GM19025 (cell line): ENCODE data around the gene BTBD18.

Experiments used
- ATAC-seq: cut with Tn5 transposase; IDR thresholded peaks from one replicate; pipeline ENCODE4 v1.9.1; 2021; ENCODE audit warnings: mild to moderate bottlenecking, low read depth, moderate library complexity; ENCODE audit not compliant: unreplicated experiment

BTBD18 gene

DNA sequence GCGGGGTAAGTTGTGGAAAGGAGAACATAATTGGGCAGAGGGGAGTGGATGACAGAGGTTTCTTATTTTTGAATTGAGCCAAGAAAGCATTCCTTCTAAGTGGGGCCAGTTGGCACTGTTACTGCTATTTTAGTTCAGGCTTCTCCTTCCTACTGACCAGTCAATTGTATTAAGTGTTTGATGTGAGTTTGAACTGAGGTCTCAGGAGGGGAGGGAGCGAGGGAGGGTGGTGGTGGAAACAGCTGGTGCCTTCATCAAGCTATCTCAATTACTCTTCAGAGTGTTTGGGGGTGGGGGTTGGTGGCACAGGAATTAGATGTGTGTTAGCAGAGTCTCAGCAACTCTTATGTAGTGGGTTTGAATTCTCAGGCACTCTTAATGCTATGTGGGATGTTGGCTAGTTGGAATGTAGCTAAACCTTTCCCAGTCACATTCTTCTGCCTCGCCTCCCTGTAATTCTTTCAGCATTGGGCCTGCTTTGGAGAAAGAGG, 24.5 kb upstream of the BTBD18 start:
- no peak for ATAC-seq

DNA sequence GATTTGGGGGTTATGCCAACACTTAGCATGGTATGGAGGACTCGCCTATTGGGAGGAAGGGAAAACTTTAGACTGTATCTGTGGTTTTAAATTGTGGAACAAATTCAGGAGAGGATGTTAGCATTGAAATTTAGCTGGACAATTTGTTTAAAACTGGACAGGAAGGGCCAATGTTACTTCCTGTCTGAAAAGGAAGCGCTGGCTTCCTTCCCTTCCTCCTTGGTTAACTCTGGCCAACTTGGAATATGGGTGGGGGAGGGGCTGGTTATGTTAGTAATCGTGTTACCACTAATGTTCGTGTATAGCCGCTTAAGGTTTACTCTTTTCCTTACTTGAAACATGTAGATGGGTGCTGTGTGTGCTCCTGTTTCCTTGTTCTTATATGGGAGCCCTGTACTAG, 23.9 kb upstream of the BTBD18 start:
- ATAC-seq = no peak

DNA sequence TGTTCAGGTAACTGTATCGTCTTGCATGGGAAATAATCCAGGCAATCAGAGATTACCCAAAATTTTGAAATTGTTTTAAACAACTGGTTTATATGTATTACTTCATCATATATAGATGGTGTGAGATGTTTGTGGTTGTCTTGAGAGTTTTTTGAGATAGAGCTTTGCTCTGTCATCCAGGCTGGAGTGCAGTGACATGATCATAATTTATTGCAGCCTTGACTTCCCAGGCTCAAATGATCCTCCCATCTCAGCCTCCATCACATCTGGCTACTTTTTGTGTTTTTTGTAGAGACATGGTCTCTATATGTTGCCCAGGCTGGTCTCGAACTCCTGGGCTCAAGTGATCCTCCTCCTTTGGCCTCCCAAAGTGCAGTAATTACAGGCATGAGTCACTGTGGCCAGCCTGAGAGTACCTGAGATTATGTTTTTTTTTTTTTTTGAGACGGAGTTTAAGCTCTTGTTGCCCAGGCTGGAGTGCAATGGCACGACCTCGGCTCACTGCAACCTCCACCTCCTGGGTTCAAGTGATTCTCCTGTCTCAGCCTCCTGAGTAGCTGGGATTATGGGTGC, 21.5 kb upstream of the BTBD18 start:
- no peak for ATAC-seq

DNA sequence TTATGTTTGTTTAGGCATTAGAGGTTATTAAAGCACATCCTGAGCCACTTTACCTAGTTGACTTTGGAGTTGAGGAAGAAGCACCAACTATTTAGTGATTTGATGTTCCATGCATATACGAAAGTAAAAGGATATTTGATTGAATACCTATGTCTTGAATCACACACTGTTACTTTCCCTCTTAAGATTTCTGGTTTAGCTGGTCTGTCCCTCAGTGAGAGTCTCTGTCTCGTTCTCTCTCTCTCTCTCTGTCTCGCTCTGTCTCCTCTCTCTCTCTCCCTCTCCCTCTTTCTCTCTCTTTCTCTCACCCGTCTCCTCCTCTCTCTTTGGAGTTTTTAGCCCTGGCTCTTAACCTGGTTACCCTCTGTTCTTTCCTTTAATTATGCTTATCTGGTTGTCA, 20.9 kb upstream of the BTBD18 start:
- ATAC-seq = no peak

DNA sequence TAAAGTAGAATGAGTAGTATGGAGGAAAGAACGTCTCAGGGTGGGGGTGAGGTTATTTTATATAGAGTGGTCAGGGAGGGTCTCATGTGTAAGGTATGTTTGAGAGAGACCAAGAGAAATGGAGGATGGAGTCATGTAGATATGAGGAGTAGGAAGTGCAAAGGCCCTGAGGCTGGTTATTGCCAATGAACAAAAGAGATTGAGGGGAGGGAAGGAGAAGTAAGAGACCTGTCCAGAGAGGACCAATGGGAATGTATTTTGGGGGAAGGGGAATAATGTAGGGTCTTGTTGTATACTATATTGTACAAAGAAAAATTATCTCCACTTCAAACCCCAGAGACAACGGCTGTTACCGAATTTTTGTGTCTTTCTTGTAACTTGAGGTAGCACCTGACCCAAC, 19.7 kb upstream of the BTBD18 start:
- no peak for ATAC-seq

DNA sequence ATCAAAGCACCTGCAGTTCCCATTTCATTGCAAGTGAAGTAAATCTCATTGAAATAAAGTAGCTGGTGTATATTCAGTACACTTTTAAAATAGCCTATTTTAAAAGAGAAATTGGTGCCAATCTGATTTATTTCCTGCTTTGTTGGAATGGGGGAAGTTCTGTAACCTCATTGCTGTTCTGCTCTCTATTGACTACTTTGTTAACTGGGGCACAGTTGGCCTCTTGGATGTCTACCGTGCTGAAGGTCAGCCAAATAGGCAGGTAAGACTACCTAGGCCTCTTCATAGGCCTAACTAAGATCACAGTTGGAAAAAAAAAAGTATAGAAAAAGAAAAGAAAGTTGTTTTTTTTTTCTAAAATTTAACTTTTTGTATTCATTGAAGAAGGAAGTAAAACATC, 19.2 kb upstream of the BTBD18 start:
- no peak for ATAC-seq

DNA sequence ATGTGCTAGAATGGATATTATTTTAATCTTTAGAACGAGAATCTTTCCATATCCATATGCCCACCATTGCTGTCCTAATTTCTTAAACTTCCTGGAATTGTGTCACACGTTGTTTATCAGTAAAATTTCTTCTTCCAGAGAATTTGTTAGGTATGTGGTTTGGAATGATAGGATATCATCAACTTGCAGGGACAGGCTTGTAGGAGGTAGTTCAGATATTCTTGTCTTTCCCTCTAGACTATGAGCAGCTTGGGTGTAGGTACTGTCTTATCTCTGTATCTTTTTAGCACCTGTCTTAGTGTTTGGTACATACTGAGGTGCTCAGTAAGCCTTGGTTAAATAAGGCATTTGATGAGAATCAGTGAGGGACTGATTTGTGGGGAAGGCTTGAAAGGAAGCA, 13.4 kb upstream of the BTBD18 start:
- ATAC-seq = no peak

DNA sequence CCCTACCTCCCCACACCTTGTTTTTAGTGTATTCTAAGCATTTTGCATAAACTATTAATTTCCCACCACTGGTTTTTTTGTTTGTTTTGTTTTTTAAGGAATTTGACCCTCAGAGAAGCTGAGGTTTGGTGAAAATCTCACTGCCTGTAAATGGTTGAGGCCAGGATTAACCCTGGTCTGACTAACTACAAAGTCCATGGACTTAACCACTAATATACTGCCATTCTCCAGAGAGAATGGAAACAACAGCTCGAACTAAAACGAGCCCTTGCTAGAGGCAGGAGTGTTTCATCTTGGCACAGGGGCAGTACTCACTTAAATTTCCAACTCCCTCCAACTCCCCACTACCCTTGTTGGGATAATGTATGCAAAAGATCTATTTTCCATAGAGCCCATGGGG, 12.9 kb upstream of the BTBD18 start:
- no peak for ATAC-seq

DNA sequence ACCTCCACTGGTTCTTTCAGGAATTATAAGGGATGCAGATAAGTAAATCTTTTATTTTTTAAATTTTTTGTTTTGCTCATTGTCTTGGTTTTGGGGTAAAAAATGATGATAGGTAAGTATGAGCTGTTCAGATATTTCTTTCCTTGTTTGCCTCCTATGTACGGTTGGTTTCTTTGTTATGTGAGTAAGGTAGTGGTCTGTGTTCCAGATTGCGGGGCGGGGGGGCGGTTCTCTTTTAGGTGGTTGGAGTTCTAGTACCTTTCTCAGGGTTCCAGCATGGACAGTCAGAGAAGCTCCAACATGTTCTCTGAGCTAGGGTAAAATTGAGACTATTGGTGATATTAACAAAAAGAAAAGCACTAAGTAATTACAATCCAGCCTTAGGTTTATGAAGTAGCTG, 12.4 kb upstream of the BTBD18 start:
- no peak for ATAC-seq

DNA sequence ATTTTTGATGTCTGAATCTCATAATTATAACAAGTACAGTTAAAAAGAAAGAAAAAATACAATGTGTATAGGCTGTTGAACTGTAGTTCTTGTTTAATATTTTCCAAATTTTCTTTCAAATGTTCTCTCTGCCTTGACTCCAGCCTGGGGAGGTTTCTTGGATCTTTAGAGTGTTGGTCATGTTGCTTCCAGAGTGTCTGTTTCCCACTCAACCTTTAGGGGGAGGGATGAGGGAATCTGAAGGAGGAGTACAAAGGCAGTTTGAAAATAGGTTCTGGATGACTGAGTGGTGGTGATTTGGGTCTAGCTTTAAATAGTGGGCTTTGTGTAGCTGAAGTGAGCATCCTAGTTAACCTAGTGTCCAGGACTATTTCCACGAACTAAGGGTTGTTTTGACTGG, 11.9 kb upstream of the BTBD18 start:
- ATAC-seq = no peak

DNA sequence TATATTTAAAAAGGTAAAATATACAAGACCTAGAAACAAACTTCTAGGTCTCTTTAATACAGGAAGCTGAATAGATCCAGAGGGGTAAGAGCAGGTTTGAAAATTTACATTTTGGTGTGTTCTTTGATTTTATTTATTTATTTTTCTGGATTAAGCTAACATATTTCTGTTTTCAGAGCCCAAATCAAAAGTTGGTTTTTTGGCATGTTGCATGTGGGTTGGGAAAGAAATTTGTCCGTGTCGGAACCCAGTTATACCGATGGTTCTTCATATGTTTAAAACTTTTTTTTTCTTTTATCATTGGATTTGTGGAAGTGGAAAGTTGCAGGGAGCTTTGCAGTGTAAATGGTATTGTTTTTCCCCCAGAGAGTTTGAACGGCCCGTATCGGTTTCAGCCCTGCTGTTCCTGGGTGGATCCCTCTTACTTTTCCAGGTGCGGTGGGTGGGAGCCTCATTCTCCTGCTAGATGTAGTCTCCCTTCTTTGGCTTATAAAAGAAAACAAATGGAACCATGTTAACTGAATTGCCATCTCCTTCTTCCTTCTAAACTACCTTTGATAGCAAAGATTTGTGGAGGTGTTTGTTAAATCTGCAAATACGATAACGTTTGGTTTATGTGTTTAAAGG, 10.7 kb upstream of the BTBD18 start:
- no peak for ATAC-seq

DNA sequence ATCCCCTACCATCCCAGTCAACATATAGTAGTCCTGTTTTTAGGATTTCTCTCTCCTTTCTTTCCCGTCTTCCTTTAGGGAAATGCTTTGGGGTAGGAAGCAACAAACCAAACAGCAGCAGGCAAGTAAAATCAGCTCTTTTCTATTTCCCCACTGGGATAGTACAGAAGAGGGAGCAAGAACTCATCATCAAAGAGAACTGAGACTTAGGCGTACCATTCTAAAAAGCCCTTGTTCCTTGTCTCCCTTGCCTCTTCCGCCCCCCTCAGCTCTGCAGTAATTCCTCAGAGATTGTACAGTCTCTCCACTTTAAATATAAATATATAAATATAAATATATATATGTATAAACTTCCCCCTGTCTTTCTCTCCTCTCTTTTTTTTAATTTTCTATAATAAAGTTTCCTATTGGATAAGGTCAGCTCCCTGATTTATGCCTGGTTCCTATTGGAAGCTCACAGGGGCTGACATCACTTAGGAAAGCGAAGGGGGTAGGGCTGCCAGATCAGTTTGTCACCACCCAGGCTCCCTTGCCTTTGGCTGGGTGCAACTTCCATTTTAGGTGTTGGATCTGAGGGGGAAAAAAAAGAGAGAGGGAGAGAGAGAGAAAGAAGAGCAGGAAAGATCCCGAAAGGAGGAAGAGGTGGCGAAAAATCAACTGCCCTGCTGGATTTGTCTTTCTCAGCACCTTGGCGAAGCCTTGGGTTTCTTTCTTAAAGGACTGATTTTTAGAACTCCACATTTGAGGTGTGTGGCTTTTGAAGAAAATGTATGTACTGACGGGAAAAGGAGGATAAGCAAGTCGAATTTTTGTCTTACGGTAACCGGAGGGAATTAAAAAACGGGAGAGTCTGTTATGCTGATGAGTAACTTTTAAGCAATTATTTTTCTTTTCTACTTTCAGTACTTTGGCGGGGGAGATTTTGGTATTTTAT, 9.9 kb upstream of the BTBD18 start, which contains the start of gene CTNND1:
Gene CTNND1 (plus strand): TSS at position 502 of the 934 bp plus-strand sequence. CDS start 29,677 bp downstream, outside the sequence.
- ATAC-seq = peak; percentile 74

DNA sequence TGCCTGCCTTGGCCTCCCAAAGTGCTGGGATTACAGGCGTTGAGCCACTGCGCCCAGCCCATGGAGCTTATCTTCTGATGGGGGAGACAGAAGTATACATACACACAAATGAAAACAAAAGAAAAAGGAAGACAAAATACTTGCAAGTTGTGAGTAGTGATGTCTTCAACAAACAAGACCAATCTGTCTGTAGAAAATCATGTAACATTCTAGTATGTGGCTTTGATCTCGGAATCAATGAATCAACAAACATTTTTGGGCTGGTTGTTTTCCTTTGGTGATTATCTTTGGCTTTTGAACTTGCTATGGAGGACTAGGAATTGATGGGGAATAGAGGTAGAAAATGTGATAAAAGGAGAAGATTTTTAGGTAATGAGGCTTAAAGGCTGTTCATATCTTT, 6.6 kb upstream of the BTBD18 start:
- no peak for ATAC-seq

DNA sequence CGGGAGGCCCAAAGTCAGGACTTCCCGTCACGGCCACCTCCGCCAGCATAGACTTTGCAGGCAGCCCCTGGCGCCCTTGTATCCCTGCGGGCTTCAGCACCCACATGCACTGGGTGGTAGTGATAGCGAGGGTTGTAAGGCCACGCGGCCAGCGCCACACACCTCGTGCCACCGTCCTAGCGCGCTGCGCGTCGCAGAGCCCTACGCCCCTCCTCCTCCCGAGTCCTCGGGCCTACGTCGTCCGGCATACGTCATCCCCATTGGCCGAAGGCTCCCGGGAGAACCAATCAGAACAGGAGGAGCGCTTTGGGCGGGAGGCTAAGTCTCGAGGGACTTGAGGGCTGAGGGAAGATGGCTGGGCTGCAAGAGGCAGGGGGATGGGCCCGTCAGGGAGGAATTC, 1.3 kb upstream of the BTBD18 start:
- no peak for ATAC-seq

DNA sequence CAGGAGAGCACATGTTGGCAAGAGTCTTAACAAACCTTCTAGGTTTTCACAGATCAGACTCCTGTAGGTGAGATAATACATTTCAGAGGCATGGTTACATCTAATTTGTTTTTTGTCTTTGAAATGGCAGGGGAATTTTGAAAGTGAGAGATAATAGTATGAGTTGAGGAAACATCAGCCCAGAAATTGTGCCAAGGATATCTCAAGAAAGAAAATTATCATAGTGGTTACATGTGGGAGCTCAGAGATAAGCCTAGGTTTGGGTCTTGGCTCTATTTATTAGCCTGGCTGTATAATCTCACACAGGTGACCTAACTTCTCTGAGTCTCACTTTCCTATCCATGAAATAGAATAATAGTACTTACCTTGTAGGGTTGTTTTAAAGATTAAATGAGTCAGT, 443 bp downstream of the BTBD18 start:
- ATAC-seq = no peak

DNA sequence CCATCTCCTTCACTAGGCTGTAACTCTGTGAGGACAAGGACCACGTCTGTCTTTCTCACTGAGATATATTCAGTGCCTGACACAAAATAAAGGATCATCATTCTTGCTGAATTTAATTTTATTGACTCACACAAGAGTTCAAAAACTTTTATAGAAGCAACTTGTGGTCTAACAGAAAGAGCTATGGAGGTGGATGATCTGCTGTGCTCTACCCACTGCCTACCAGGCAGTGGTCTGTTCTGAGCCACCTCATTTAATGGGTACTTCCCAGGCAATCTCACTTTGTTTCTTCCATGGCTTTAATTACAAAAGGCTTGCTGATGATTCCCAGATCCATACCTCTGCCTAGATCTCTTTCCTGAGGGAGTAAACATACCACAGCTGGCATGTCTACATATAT, 4.7 kb downstream of the BTBD18 start:
- no peak for ATAC-seq

DNA sequence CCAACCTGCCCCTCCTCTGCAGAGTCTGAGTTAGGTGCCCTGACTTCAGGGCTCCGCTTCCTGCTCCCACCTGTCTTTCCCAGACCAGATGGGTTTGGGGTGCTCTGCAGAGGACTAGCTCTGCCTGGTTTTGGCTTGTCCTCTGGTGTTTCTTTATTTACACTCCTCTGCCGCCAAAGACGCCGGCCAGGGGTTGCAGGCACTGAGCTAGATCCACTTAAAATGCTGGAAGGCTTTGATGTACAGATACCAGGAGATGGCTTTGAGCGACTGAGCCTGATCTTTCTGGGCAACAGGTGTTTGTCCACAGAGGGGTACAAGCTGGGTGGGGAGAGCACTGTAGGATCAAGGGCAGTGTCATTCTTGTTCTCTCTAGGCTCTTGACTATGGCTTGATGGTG, 6.4 kb downstream of the BTBD18 start:
- no peak for ATAC-seq

DNA sequence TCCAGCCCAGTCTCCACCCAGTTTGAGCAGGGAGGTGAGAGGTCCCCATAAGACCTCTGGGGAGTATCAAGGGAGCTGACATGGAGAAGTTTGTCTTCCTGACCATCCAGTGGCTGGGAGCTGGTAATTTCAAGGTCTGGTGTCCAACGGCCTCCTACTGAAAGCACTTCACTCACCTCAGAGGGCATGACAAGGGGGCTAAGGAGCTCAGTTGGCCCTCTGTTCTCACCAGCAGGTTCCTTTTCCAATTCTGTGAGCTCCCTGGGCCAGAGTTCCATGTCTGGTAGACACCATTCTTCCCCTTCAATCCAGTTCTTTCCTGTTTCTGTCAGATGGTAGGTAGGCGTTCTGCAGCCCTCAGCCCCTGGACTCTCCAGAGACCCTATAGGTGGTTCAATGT, 7.3 kb downstream of the BTBD18 start:
- no peak for ATAC-seq

DNA sequence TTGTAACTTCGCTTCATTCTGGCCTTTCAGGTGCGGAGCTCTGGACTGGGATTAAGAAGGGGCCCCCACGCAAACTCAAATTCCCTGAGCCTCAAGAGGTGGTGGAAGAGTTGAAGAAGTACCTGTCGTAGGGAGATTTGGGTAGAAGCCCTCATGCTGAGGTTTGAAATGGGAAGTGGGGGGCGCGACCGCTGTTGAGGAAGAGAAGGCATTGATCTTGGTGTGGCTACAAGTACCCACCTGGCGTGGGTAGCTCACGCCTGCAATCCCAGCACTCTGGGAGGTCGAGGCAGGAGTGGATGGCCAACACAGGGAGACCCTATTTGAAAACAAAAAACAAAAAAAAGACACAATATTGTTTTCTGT, 9.5 kb downstream of the BTBD18 start:
- no peak for ATAC-seq

DNA sequence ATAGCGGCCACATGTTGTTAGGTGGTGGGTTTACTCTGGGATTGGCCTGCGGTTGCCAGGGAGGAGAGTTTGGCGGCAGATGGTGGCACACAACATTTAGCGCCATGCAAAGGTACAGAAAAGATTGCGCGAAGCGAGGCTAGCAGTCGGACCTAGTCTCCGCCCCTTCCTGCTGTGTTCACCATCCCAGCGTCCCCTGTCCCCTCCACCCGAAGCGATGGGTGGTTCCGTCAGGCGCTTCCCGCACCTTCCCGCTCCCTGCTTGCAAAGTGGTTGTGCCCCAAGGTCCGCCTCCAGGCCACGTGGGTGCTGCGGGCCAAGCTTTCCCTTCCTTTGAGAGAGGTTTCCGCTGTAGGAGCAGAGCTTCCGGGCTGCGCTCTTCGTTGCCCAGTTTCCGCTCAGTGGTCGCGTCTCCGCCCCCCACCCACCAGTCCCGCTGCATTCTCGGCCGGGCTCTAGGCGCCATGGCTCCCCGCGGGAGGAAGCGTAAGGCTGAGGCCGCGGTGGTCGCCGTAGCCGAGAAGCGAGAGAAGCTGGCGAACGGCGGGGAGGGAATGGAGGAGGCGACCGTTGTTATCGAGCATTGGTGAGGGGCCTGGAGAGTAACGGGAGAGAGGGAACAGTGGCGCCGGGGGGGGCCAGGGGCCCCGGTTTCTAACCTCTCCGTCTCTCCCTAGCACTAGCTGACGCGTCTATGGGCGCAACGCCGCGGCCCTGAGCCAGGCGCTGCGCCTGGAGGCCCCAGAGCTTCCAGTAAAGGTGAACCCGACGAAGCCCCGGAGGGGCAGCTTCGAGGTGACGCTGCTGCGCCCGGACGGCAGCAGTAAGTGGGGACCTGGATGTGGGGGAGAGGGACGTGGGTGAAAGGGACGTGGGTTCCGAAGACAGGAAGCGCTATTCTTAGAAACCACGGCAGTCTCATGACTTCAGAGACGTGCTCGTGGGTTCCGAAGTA, 10.2 kb downstream of the BTBD18 start, which contains the start of gene SELENOH:
Gene SELENOH (plus strand): TSS at position 360 of the 955 bp plus-strand sequence. CDS start 105 bp downstream, at position 465.
- ATAC-seq = peak; percentile 90
